HG02973 (cell line): Measurements from ENCODE around the gene LY6G6C.

ENCODE experiments used
- ATAC-seq: cut with Tn5 transposase; IDR thresholded peaks from one replicate; pipeline ENCODE4 v1.9.1; 2021; ENCODE audit warnings: moderate library complexity; ENCODE audit not compliant: unreplicated experiment

Gene LY6G6C, protein sequence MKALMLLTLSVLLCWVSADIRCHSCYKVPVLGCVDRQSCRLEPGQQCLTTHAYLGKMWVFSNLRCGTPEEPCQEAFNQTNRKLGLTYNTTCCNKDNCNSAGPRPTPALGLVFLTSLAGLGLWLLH

DNA sequence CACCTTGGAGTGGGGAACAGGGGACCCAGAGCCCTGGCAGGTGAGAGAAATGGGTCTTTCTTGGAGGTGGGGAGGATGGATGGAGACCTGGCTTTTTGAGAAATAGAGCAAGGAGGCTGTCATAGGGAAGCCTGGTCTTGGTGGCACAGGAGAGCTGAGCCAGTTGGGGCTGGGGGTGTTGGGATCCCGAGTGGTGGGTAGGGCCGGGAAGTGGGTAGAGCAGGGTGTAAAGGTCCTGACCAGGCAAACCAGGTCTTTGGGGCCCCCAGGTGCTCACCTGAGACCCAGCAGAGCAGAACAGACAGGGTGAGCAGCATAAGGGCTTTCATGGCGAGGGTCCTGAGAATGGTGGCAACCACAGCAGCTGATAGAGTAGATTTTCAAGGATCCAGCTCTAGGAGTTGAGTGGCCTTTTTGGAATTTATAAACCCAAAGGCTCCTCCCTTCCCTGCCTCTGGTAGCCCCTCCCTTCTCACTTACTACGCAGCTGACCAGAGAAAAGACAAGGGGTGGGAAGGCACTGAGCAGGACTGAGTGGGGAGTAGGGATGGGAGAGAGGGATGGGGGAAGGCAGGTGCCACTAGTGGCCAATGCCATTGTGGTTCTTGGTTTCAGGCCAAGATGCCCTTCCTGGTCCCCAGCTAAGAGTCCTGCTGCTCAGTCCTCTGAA lies at the start of gene LY6G6C:
Gene LY6G6C (minus strand): TSS at position 396 of the 670 bp plus-strand sequence. CDS start 67 bp downstream, at position 329.
- ATAC-seq = no peak

DNA sequence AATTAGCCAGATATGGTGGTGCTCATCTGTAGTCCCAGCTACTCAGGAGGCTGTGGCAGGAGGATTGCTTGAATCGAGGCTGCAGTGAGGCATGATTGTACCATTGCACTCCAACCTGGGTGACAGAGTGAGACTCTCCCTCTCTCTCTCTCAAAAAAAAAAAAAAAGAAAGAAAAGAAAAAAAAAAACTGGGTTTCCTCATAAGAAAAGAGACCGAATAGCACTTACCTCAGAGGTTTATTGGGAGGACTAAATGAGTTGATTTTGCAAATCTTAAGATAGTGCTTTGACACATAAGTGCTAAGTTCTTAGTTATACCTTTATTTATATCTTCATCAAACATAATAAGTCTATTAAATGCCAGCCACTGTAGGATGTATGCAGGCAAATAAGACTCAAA lies 49.3 kb upstream of the LY6G6C start:
- ATAC-seq = no peak

DNA sequence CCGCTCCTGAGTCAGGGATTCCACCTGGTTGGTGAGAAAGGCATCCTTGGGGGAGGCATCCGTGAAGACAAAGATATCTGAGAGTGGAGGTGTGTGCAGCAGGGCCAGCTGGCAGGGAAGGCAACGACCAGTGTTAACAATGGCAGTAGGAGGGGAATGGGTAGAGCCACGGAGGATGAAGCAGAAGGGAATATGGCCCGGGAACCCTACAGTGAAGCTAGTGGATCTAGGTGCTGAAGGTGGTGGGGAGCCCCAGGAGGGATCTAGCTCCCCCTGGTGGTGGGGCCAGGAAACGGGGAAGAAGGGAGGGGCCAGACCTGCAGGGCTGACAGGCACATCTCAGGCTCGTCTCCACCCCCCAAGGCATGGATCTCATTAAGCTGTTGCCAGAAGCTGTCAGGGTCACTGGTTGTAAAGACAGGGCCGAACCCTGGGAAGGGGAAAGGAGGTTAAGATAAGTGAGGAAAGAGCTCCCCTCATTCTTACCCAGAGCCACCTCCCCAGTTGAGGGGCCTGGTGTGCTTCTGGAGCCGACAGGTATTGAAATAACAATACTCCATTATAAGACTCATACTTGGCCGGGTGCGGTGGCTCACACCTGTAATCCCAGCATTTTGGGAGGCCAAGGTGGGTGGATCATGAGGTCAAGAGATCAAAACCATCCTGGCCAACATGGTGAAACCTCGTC lies 48.3 kb upstream of the LY6G6C start:
- ATAC-seq = no peak

DNA sequence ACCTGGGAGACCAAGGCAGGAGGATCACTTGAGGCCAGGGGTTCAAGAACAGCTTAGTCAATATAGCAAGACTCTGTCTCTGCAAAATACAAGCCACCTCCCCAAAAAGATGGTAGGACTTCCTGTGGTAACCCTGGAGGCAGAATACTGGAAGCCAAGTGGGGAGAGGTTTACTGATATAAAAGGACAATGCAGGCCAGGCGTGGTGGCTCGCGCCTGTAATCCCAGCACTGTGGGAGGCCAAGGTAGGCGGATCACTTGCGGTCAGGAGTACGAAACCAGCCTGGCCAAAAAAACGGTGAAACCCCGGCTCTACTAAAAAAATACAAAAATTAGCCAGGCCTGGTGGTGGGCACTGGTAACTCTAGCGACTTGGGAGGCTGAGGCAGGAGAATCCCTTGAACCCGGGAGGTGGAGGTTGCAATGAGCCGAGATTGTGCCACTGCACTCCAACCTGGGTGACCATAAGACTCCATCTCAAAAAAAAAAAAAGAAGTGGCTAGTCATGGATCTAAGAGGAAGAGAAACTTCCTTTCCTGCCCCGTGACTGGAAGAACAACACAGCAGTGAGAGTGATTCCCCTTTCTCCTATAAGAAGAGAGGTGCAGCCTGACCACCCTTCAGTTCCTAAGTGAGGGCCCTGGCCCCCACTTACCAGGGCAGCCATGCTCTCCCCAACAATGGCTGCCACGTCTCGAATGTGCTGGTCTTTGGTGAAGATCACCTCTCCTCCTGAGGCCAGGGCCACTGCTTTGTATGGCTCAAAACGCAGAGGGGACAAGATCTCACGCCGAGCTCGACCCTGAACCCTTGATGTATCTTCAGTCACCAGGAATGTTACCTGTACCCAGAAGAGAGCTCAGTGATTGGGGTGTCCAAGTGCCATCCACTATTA lies 47.1 kb upstream of the LY6G6C start:
- no peak for ATAC-seq

DNA sequence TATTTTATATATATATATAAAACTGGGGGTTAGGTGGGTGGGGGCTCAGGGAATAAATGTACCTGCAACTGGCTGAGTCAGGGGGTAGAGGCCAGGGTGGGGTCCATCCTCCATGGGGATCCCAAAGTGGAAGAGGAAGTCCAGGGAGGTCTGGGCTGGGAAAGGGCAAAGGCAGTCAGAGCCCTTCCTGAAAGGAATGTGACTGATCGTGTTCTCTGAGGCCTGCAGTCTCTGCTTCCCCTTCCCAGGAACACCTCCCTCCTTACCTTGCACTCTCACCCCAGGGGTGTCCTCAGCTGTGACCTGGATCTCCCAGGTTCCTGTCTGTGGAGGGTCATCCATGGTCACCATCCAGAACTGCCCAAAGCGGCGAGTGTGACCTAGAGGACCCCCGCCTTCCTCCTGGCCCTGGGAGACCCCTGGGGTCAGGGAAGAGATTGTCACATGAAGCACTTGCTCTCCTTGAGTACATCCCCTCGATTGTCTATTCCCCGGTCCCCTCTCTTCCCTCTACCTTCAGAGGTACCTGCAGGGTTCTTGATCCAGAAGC lies 45.6 kb upstream of the LY6G6C start:
- ATAC-seq = no peak

DNA sequence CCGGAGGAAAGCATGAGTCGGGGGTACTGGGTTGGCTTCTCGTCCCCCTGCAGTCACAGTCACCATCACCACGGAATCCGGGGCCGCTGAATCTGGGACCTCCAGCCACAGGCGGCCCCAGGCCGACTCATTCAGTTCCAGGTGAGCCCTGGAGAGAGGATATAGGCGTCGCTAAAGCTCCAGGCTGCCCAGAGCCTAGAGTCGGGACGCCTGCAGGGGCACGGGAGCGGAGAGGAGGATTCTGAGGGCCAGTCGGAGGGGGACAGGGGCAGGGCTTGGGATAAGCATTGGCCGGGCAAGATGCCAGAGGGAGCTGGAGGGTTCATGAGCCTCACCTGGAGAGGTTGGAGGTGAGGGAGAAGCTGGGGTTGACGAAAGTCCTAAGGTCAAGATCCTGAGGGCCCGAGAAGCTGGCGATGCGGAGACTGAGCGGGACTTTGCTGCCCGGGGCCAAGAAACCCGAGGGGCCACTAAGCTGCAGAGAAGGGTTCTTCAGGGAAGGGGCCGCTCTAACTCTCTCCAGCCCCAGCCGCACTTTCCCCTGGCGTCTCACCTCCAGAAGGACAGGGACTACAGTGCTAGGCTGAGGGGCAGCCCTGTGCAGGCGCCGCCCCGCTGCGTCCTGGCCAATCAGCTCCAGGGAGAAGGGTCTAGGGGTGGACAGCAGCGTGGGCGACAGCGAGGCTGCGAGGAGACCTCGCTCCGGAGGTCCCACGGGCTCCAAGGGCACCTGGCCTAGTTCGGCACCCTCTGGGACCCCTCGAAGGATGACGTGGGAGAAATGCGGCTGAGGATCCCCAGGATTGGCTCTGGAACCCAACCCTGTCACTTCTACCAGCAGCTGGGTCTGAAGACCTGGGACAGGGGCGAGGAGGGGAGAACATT lies 44.6 kb upstream of the LY6G6C start:
- no peak for ATAC-seq

DNA sequence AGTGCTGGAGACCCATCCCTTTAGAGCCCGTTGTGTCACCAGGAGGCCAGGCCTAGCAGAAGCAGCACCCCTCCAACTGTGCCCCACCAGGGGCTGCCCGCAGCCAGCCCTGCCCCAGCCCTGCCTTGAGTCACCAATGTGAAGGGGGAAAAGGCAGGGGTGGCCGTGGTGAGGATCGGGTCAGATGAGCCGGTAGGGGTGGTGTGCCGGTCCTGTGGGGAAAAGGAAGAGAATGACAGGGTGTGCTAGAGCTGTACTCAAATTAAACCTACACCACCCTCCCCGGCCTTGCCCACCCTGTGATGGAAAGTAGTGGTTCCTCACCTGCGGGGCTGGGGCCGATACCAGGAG lies 44.0 kb upstream of the LY6G6C start:
- ATAC-seq = no peak

DNA sequence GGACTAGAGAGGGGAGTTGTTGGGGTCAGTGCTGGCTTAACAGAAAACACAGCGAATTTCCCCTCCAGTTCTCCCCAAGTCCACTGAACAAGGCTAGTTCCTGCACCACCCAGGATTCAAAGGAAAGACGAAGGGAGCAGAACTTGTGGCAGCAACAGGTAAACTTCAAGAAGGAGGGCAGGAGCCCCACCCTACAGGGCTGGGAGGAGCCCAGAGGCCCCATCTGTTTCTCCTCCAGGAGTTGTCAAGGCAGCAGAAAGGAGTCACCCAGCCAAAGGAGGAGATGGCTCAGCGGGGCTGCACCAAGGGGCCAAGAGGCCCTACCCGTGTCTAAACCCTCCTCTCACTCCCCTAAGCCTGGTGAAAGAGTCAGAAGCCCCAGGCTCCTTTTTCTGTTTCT lies 42.7 kb upstream of the LY6G6C start:
- ATAC-seq = no peak

DNA sequence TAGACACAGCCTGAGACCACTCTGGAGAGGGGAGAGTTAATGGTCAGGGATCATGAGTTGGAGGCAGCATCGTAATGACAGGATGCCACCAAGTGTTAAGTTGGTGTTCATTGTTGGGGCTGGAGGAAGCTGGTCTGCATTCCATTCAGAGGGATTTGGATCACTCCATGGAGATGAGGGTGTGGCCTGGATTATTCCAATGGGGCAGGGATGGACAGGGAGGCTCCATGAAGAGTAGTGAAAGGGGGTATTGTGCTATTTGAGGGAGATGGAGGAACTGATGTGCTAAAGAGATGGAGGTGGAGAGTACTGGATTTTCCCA lies 42.0 kb upstream of the LY6G6C start:
- ATAC-seq = no peak

DNA sequence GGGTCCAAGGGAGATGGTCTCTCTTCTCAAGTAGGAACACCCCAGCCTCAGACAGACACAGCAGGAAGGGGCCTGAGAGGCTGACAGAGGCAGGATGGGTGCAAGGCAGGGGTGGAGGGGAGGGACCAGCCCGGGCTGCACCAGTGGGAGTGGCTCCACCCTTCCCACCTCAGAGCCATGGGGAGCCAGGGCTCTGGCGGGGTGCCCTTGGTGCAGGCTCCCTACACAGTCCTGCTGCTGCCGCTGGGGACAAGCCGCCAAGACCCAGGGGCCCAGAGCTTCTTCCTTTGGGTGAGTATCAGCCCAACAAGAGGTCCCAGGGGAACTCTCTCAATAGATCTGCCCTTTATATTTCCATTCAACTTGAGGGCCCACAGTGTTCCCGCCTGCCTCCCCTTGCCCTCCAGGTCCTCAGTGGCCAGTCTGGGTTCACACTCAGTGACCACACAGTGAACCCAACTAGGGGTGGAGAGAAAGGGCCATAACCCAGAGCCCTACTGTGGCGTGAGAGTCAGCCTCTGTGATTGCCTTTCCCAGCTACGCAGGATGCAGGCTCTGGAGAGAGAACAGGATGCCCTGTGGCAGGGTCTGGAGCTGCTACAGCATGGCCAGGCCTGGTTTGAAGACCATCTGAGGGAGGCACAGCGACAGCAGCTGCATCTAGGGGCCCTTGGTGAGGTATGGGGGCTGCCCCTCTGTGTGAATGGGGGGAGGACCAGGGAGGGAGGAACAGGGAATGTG lies 41.5 kb upstream of the LY6G6C start:
- no peak for ATAC-seq

DNA sequence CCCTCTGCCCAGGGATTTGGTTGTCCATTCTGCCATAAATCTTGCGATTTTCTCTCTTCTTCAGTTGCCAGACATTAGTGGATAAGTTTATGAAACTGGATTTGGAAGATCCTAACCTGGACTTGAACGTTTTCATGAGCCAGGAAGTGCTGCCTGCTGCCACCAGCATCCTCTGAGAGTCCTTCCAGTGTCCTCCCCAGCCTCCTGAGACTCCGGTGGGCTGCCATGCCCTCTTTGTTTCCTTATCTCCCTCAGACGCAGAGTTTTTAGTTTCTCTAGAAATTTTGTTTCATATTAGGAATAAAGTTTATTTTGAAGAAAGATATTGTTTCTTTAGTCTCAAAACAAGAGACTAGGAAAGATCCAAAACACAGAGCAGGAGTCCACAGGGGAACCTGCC lies 40.8 kb upstream of the LY6G6C start, which contains the start of gene SAPCD1:
Gene SAPCD1 (plus strand): TSS at position 301 of the 400 bp plus-strand sequence. CDS start 399 bp downstream, outside the sequence.
- ATAC-seq = no peak

DNA sequence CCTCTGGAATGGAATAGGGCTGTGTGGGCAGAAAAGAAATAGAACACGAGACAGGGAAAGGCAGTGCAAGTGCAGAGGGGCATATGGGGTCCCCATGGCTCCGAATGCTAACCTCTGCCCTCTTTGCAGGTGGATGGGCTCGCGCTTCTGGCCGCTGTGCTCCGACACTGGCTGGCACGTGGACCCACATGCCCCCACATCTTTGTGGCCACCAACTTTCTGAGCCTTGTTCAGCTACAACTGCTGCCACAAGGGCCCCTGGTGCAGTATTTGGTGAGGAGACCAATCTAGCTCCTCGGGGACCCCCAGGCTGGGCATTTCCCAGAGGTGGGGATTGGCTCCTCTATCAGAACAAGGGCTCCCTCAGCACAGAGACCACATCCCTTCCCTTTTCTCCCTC lies 39.8 kb upstream of the LY6G6C start:
- ATAC-seq = no peak

DNA sequence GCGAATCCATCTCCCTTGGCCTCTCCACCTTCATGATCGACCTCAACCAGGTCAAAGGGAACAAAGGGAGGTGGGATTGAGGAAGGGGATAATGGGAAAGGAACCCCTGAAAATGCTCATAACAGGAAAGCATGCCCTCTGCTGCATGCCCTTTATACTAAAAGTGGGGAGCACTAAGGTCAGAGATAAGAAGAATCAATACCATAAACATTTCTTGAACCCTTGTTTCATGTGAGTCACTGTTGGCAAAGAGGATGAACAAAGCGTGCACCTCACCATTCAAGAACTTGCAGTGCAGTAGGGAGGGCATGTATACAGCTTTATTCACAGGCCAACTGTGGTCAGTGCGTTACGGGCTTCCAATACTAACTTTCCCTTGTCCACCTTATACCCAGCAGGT lies 39.2 kb upstream of the LY6G6C start:
- ATAC-seq = no peak

DNA sequence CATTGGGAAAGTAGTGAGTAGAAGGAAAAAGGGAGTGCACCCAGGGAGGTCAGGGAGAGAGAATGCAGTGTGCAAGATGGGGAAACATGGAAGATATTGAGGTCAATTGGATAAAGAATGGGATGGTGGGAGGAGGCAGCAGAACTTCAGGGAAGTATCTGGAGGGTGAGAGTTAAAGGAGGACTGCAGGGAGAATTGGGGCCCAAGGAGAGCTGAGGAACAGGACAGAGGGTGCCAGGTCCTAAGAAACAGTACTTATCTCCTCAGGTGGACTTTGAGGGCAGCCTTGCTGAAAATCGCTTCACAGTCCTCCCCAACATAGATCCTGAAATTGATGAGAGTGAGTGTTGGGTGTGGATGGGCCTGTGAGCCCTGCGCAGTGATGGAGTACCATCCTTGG lies 36.7 kb upstream of the LY6G6C start:
- ATAC-seq = no peak

DNA sequence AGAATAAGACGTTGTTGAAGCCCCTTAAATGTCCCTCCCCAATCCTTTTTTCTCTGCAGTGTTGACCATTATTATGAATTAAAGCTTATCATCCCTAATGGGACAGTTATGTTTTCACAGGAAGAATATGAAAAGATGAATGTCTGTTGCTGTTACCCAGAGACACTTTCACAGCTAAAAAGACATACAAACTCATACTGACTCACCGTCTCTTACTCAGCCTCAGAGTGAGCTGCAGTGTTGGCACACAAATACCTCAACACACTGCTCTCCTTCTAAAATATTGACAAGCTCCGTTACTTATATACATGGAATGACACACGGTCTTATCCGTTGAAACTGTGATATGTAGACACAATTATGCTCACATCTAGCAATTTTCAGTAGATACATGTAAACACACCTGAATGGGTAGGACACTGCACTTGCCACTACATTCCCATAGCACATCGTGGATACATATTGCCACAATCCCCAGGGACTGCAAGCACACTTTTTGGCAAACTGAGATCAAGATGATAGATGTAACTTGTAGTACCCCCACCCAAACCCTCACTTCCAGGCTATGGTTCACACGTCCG lies 31.3 kb upstream of the LY6G6C start:
- ATAC-seq = no peak

DNA sequence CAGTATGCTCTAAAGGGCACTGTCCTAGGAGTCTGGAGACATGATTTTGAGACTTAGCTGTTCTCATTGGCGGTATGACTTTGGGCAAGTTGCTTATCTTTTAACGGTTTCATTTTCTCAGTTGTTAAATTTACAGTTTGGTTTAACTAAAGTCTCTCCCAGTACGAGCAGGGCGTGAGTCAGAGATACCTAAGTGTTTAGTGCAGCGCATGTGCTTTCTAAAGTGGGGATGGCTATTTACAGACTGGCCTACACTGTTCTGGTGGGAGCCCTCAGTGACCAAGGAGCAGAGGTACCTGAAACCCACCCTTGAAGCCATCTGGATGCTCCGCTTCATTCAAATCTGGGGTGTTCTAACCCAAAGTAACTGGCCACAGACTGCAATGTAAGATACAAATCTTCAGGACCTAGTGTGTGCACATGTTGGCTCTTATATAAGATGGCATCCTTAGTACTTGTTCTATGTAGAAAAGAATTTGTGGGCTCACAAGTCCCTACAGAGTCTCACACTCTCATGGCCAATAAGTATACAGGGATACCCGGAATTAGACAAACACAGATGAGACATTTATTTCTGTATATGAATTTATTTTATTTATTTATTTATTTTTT lies 29.0 kb upstream of the LY6G6C start:
- no peak for ATAC-seq

DNA sequence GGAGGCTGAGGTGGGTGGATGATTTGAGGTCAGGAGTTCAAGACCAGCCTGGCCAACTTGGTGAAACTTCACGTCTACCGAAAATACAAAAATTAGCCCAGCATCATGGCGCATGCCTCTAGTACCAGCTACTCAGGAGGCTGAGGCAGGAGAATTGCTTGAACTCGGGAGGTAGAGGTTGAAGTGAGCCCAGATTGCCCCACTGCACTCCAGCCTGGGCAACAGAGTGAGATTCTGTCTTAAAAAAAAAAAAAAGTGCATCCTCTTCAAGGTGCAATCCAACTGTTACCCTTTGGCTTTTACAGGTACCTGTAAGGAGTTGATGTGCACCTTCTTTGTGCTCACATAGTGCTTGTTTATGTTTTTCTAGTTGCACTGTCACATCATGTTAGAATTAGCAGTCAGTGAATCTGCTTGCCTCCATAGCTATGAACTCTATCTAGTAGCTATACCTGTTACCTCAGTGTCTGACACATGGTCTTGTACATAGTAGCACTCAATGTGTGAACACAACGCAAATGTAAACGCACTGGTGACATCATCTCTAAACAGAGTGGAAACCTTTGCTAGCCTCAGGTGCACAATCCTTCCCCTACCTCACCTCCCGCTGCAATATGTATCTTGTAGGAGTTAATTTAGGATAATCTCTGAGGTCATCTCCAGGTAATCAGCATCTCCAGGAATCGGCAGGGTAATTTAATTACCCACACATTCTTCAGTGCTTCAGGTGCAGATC lies 27.9 kb upstream of the LY6G6C start:
- ATAC-seq = no peak

DNA sequence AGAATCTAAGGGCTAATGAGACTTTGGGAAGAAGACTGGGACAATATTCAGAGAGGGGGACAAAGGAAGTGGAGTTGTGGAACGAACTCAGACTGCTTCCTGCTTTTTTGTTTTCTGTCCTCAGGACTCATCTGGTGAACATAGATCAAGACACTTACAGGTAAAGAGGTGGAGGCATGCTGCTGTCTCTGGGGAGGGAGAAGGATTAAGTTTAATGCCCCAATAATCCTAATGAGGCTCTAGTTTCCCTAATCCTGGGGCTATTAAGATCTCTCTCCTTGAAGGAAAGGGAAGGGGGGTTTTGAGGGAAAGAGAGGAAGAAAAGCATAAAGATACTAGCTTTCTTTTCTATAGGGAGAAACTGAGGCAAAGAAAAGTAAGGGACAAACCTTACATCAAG lies 22.9 kb upstream of the LY6G6C start:
- no peak for ATAC-seq
